ENCODE results near the gene ATP11B.
"Not testable (repeated sequence)": the region's sequence is repeated elsewhere in the genome, so short reads cannot be mapped to it uniquely, and the experiment has no call there.

Gene ATP11B

DNA sequence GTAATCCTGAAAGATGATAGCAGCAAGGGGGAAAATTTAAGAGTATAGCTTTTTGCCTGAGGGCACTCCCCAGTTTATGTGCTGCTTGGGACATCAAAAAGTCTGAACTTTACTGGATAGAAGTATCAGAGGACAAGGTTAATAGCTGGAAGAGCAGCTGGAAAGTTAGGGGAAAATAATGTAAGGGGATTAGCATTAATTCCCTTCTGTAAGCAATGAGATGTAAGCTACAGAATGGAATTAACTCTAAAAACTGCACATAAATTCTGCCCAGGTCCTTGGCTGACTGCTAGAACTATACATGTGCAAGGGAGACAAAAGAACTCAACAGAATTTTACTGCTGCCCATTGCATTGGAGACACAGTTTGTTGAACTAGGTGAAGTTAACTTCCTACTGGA lies 55.6 kb downstream of the ATP11B start:
- no peak for DNase-seq

DNA sequence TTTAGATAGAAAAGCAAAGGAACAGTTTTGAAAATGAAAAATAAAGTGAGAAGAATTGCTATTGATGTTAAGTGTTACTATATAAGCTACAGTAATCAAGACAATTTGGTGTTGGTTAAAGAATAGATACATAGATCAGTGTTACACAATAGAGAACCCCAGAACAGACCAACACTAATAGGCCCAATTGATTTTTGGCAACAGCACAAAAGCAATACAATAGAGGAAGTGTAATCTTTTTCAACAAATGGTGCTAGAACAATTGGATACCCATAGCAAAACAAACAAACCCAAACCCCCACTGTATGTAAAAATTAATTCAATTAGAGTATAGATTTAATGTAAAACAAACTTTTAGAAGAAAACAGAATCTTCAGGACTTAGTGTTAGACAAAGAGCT lies 61.8 kb downstream of the ATP11B start:
- DNase-seq = no peak

DNA sequence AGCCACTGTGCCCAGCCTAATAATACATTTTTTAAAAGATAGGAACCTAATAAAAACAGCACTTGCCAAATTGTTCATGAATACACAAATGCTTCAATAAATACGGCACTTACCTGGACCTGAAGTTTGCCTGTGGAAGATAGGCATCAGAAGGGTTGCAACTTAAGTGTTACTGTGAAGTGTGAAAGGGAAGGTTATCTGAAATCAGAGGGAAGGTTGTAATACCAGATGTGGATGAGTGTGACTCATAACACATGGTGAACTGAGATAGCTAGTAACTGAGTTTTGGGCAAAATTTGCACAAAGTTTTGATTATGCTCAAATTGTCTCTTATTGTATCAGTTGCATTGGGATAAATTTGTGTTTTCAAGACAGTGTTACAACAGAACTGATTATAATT lies 68.0 kb downstream of the ATP11B start:
- DNase-seq = no peak

DNA sequence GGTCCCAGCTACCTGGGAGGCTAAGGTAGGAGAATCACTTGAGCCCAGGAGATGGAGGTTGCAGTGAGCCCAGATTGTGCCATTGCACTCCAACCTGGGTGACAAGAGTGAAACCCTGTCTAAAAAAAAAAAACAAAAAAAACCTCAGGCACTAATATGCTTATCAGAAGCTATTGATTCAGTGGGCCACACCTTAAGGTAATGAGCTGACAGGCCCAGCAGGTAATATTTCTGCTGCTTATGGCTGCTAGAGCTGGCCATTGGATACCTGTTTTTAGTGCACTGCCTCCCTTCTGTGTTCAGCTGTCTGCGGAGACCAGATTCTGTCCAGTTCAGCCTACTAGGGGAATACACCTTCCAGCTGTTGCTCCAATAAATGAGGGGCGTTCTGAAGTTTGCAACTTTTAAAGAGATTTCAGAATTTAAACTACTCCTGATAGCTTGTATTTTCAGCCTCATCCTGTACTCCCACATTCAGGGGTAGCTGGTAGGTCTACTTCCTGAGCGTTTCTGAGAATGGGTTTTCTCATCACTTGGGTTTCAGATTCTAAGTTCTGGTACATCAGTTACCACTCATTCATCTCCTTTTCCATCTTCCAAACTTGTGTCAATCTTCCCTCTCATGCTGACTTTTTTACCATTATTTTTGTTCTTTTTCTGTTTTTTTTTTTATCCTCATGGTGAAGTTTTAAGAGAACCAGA lies 69.0 kb downstream of the ATP11B start:
- DNase-seq = no peak

DNA sequence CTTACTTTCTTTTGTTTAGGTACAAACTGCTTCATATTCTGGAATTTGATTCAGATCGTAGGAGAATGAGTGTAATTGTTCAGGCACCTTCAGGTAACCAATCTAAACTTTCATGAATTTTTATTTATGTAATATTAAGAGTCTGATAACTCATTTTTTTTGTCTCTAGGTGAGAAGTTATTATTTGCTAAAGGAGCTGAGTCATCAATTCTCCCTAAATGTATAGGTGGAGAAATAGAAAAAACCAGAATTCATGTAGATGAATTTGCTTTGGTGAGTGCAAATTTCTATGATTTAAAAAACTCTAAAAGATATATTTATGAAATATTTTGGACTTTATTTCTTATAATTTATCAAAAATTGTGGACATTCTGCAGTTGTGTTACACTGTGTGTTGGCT lies 75.8 kb downstream of the ATP11B start:
- no peak for DNase-seq

DNA sequence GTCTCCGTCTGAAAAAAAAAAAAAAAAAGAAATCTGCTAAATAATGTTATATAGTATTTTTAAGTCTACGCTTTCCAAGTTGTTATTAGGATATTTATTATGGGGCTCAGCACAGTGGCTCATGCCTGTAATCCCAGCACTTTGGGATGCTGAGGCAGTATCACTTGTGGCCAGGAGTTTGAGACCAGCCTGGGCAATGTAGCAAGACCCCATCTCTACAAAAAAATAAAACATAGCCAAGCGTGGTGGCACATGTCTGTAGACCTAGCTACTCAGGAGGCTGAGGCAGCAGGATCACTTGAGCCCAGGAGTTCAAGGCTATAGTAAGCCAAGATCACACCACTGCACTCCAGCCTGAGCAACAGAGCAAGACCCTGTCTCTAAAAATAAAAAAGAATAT lies 77.6 kb downstream of the ATP11B start:
- DNase-seq = not testable (repeated sequence)

DNA sequence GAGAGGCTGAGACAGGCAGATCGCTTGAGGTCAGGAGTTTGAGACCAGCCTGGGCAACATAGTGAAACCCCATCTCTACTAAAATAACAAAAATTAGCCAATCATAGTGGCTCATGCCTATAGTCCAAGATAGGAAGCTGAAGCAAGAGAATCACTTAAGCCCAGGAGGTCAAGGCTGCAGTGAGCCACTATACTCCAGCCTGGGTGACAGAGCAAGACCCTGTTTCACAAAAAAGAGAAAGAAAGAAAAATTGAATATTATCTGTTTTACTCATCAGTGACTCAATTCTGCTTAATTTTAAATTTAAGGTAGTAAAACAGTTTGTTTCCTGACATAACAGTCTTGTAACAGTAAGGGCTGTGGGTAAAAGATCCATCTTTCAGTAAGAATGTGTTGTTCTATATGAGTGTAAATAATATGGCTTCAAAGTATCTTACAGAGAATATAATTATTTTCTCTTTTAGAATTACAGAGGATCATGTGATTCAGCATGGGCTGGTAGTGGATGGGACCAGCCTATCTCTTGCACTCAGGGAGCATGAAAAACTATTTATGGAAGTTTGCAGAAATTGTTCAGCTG lies 85.8 kb downstream of the ATP11B start:
- DNase-seq = no peak

DNA sequence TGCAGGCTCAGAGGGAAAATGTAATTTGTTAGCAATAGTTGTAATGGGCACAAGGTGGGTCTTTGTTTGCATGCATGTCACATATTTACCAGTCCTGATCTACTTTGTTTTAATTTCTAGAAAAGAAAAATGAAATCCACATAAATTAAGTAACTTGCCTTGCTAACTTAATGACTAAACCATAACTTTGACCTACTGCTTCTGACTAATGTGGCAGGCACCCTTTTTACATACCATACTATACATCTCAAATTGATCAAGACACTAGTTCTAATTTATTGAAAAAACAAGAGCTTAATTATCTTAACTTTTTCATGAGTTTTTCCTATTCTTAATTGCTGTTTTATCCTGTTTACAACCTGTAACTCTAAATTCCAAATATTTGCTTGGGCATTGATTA lies 93.2 kb downstream of the ATP11B start:
- DNase-seq = no peak

DNA sequence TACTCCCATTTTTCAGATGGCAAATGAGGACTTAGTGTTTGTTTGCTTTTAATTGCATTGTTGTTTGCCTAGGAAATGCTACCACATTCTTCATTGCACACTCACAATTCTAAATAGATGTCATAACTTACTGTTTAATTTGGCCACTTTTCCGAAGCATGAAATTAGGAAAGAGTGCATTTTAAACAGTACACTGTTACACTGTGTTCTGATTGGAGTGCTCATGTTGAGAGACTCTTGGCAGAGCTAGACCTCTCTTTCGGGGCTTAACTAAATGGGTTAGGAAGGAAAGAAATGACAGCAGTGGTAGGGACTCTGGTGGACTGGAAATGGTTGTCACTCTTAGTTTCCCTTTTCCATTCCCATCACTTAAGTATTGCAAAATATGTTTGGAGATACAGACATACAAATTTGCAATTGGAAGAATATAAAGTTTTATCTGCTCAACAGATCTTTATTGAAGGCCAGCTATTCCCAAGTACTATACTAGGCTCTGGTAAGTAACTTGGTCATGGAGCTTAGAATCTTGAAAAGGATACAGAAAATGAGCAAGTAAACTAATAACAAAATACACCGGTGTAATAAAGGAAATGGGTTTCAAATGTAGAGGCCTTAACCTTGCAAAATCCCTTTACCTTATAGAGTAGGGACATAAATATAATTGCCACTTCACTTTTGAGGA lies 96.8 kb downstream of the ATP11B start:
- no peak for DNase-seq

DNA sequence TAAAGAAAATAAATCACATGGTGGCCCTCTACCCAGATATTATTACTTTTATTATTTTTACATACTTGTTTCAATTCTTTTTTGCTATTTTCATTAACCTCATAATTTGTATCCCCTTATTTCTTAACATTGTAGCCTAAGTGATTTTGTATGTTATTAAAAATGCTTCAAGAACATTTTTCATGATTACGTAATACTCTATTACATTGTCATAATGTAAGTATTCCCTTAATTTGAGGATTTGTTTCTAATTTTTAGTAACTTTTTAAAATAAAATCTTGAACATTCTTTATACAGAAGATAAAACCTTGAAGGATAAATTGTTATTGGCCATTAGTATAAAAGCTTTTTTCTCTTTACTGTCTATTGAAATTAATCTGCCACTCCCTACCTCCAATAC lies 98.1 kb downstream of the ATP11B start:
- no peak for DNase-seq

DNA sequence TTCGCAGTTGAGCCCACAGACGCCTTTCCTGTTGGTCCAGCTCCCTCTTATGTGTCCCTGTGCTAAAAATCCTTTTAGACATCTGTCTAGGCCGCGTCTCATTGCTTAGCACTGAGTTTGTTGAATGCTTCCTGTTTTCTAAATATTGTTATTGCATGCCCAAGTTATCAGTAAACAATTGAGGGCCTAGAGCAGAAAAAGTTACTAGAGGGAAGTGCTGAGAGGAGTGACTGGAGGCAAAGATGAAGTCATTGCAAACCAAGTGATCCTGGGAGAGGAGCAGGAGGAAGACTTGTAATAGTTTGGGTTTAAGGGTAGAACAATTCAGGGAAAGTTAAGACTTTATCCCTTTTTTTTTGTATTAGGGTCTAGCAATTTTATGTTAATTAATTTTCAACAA lies 98.9 kb downstream of the ATP11B start:
- DNase-seq = no peak

DNA sequence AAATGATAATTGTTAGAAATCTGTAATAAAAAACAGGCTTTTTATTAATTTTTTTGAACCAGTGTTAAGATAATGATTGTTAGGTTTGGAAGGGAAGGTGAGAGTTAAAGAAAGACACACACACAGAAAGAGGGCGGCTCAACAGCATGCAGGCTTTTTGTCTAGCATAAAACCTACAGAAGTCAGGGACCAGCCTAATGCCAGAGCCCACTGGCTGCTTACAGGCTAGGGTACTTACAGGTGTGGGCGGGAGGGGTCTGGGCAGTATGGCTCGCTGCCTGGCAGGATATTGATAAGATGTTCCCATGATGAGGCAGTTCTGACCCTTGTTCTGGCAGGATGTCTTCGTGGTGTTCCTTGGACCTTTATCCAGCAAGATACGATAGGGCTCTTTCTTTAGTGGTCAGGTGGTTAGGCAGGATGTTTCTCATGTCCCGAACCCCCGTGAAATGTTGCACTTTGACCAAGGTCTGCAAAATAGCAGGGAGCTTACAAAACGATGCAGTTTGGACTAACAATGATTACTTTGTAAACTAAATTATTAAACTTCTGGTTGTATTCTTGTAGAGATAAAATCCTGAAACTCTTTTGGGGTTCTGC lies 102.3 kb downstream of the ATP11B start:
- no peak for DNase-seq

DNA sequence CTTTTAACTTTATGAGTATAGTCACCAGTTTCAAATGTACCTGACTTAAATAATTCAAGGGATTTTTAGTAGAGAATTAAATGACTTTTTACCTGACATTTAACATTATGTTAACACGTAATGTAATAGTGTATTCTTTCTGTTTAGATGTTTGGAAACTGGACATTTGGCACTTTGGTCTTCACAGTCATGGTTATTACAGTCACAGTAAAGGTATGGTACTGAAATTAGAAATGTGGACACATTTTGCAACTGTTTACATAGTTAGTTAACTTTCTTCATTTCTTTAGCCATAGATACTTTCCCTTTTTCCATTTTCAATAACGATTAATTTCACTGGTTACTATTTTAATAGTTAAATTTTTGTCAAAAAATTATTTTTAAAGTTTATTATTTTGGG lies 103.2 kb downstream of the ATP11B start:
- DNase-seq = no peak

DNA sequence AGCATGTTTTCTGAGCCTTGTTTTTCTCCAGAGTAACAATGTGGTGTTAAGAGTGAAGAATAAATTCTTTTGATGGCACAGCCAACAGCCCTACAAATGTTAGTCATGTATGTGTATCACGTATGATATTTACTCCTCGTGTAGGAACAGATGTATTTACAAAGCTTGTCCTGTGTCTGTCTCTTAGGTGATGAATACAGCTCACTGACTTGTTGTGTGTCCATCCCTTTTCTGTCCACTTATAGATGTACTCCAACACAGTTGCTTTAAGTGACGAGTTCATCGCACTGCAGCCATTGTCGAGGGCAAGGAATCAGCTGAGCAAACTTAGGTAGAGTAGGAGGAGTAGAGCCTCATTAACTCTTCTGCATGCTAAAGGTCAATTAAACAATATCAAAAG lies 108.9 kb downstream of the ATP11B start:
- peak; percentile 16 for DNase-seq

DNA sequence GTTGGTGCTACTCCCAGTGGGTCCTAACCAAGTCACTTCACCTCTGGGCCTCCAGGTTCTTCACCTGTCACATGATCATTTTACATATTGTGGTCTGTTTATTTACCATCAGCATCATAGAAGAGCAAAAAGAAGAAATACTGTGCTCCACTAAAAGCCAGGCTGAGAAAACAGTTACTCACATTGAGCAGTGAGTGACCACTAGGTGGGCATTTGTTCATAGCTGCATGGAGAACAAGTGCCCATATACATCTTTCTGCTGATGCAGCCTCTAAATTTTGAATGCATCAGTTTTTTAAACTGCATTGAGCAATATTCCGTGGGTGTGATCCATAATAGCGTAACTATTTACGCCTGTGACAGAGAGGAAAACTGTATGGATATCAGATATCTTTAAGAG lies 110.9 kb downstream of the ATP11B start:
- no peak for DNase-seq

DNA sequence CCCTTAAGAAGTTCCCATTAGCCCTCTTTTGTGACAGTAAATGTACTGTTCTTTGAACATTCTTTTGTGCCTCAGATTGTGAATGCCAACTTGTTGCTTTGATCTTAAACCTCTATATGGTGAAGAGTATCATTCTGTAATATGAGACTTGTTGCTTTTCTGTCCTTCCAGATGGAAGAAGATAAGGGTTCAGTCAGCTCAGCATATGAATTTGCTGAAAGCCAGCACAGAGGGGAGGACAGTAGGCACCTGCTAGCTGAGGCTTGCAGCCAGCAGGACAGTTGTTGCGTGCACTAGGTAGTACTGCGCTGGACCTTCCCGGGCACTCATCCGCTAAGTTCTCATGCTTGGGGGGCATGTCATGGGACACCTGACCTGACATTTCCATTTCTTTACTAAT lies 112.3 kb downstream of the ATP11B start:
- no peak for DNase-seq

DNA sequence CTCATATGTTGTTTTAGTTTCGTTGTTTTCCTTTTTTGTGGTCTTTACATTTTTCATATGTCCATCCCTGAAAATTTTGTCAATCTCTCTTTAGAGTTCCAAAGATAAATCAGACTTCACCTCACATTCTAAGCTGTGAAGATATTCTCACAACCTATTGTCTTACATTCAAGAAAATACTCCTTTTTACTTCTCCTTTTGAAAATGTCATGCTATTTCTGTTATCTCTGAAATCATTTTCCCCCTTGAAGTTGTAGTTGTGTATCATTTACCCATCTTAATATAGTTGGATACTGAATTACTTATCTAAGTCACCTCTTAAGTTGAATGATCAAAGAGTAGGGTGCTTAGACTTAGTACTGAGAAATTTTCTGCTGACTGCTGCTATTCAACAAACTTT lies 112.7 kb downstream of the ATP11B start:
- no peak for DNase-seq

DNA sequence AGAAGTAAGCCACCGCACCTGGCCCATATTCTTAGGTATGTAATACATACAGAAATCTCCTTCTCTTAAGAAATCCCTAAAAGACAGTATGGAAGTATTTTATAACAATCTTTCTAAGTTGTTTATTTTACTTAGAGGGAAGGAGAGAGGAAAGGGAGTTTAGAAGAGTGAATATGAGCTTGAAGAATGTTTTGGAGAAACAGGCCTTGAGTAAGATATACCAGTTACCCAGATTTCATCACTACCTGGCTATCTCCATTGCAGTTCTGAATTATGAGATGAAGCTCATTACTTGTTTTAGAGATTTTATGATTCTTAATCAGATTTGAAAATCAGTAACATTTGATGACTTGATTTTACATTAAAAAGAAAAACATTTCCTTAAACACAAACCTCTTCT lies 115.2 kb downstream of the ATP11B start:
- DNase-seq = no peak

DNA sequence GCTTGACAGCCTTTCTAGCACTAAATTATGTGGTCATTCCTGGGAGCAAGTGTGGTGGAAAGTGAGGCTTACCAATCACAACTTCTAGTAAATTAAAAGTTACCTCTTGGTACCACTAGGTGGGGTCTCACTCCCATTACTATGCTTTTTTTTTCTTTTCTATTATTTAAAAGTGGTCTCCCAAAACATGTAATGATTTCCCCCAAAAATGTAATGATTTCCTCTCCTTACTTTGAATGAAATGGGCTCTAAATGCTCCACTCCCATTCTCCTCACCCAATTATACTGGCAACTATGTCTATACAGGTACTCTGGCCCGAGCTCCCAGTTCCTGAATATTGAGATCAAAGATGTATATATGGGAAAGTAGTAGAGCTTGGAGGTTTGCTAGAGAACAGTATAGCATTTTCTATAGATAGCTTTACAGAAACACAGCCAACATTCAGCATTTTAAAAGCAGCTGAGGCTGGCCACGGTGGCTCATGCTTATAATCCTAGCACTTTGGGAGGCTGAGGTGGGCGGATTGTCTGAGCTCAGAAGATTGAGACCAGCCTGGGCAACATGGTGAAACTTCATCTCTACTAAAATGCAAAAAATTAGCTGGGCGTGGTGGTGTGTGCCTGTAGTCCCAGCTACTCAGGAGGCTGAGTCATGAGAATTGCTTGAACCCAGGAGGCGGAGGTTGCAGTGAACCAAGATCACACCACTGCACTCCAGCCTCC lies 116.2 kb downstream of the ATP11B start:
- DNase-seq = no peak

DNA sequence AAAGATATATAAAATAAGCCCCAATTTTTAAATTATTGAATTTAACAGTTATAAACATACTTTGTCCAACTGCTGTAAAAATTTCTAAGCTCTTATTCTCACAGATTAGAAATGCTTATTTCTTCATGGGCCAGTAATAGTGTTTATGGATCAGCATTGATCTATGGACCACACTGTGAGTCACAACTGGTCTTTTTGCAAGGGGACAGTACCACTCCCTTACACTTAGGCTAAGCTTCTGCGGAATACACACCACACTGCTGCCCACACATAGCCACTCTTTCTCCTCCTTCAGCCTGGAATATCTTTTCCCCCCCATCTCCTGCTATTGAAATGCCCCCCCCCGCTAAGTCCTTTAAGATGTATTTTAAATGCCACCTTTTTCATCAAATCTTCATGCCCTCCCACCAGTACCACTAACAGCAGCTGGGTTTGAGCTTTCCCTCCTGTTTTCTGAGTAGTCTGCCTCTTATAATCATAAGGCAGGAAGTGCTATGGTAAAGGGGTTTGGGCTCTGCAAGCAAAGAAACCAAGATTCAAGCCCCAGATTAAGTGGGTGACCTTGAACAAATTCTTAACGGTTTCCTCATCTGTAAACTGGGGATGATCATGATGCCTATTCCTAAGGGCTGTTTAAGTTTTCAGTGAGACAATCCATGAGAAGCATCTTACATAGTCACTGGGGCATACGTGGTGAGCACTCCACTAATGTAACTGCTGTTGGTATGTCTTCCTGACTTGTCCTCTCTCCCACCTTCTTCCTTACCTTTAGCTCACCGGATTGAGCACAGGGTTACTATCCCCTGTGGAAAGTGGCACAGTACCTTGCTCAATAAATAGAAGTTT lies 117.9 kb downstream of the ATP11B start:
- no peak for DNase-seq

DNA sequence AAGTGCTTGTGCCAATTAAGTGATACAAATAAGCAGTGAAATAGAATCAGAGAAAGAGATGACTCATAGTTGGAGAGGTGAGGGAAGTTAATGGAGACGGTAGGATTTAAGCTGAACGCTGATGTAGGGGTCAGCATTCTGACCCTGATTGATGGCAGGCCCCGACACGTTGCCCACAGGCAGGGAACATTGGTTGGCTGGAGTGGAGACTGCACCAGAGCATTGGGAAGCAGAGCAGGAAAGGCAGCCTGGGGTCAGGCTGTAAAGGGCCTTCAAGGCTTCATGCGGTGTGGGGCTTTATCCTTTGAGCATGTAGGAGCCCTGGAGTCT lies 118.4 kb downstream of the ATP11B start:
- no peak for DNase-seq

DNA sequence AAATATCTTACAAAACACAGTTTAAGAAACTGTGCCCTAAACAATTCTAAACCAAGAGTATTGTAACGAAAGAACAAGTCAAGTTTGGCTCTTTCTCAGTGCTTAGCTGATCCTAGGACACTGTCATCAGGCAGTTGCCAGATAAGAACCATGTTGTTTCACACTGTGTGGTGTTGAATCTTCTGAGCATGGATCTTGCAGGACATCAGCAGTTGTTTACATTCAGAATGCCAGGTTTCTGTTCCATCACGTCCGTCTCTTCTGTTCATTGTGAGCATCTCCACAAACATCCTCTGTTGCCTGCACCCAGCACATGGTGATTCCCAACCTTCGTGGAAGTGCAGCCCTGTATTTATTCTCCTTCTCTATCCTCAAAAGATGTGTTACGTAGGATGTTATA lies 119.2 kb downstream of the ATP11B start:
- no peak for DNase-seq

DNA sequence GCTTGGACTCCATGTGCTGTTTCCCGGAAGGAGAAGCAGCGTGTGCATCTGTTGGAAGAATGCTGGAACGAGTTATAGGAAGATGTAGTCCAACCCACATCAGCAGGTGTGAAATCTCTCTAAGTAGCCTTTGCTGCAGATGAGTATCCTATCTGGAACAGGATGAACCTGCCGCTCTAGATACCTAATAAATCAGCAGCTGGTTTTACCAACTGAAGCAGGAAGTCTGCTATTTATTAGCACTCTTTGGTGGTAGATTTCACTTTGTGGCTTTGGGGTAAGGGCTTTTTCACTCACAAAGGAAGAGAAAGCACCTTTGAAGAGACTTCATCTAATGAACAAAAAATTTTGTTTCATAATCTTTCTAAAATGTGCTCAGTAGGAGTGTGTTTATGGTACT lies 120.6 kb downstream of the ATP11B start:
- DNase-seq = peak; percentile 93

Data from DMS153 (cell line).